Kidney (tissue), 14 donors: Measurements from ENCODE around the gene PRSS23. TPM values are rescaled to one million over a fixed set of nuclear protein-coding genes. Genes with fewer than 3 reads are reported as not detected.
A peak's percentile ranks its signal among the peaks of the same experiment; 100 is the strongest.
"Not testable (repeated sequence)": the region's sequence is repeated elsewhere in the genome, so short reads cannot be mapped to it uniquely, and the experiment has no call there.

Experiments
- DNase-seq, 5 donors: peaks; one replicate each; pipeline ENCODE4 v3.0.0-alpha.2; 2013 to 2020
- FAIRE-seq: peaks from 2 replicates; lab custom pipeline; 2012; peaks lifted over from hg19 to GRCh38; lab: Jason Lieb, UNC
- H3K27ac ChIP-seq, 2 donors: one replicate each; pipeline ENCODE4 v1.7.0; 2013; ENCODE audit warnings: low read depth in 2 of 2, low read length in 2 of 2, inconsistent platforms in 1 of 2
- H3K27me3 ChIP-seq: one replicate; pipeline ENCODE4 v1.7.1; 2013; ENCODE audit warnings: low read length, inconsistent platforms; ENCODE audit not compliant: control insufficient read depth, insufficient read depth
- H3K36me3 ChIP-seq, 3 donors: one replicate each; pipeline versions ENCODE4 v1.7.0 to v1.7.1; 2013; ENCODE audit warnings: low read length in 3 of 3, control low read depth in 1 of 3, inconsistent platforms in 1 of 3; ENCODE audit not compliant: insufficient read depth in 3 of 3, control insufficient read depth in 2 of 3
- H3K4me1 ChIP-seq, 3 donors: one replicate each; pipeline versions ENCODE4 v1.7.0 to v1.7.1; 2013; ENCODE audit warnings: low read length in 3 of 3, inconsistent platforms in 1 of 3, low read depth in 1 of 3; ENCODE audit not compliant: control insufficient read depth in 2 of 3, insufficient read depth in 2 of 3
- H3K4me3 ChIP-seq, 3 donors: one replicate each; pipeline versions ENCODE4 v1.7.0 to v1.8.1; 2013; ENCODE audit warnings: low read length in 3 of 3, control low read depth in 1 of 3, inconsistent platforms in 1 of 3
- H3K9ac ChIP-seq, 3 donors: one replicate each; pipeline versions ENCODE4 v1.7.0 to v1.7.1; 2013; ENCODE audit warnings: low read length in 3 of 3, control low read depth in 1 of 3, inconsistent platforms in 1 of 3
- H3K9me3 ChIP-seq, 3 donors: one replicate each; pipeline versions ENCODE4 v1.7.0 to v1.7.1; 2013; ENCODE audit warnings: low read length in 3 of 3, control low read depth in 1 of 3, inconsistent platforms in 1 of 3; ENCODE audit not compliant: control insufficient read depth in 2 of 3, insufficient read depth in 1 of 3
- intact Hi-C: fragments of 100-400 bp; cut with DNase I; formaldehyde crosslinking; loops from one replicate; pipeline ENCODE4 v1.11.1; 2022
- polyA plus RNA-seq: library from polyadenylated mRNA; stranded (reverse); fragments of 350-450 nt; fragmentation: Illumina TruSeq; extraction: RNeasy Lipid Tissue Mini Kit (QIAGEN cat#74804); gene quantifications from one replicate; pipeline ENCODE4 v1.2.3, GENCODE V29; 2014; ENCODE audit warnings: low read depth, low replicate concordance; ENCODE audit not compliant: insufficient read depth
- total RNA-seq: library from RNA; stranded (reverse); fragmentation: NEBNext Ultra II Directional; extraction: Animal tissue kit (Norgen Biotek cat#: 25700); gene quantifications from one replicate; pipeline ENCODE4 v1.2.1, GENCODE V29; 2021
- TF ChIP-seq, protein P1 (sequence below): IDR thresholded peaks from 3 replicates; pipeline ENCODE4 v1.5.1; 2012; ENCODE audit warnings: mild to moderate bottlenecking, moderate library complexity, borderline replicate concordance; ENCODE audit not compliant: insufficient read depth; ENCODE audit errors: extremely low read depth
- donor health status: control.
- donor health status: control.
- donor health status: control.
- donor health status: control.
- donor health status: control.
- donor health status: DM: yes; HTN: yes; CAD: no.
- donor health status: Normal renal cell carcinoma (clear cell type).

The PRSS23 gene
- total and polyA plus RNA-seq, 2 donors from 2014 or later = 53.4 to 54.6 TPM

DNA sequence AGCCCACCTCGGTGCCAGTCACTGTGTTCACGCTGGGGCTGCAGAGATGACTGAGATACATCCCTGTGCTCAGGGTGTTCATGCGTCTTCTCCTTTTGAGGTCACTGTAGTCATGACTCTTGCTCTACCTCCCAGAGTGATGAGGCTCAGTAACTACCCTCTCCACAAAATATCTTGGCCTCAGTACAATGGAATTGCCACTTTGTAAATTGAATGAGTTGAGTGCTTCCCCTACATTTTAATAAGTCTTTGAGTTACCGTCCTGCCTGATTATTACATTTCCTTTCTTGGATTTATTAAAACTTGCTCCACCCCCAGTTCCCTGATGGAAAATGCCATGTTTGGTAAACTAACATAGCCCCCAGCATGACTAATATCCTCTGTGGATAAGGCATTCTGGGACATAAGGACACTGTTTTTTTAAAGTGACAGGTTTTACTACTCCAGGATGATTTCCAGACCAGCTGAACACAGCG, 15.9 kb downstream of the PRSS23 start:
- H3K27ac ChIP-seq = peak overlapping the region; percentile 58 to 82
- no peaks in the 10 kb centered on the region for H3K27me3 ChIP-seq
- no peaks in the 10 kb centered on the region for H3K9me3 ChIP-seq
- TF ChIP-seq, protein P1, sequence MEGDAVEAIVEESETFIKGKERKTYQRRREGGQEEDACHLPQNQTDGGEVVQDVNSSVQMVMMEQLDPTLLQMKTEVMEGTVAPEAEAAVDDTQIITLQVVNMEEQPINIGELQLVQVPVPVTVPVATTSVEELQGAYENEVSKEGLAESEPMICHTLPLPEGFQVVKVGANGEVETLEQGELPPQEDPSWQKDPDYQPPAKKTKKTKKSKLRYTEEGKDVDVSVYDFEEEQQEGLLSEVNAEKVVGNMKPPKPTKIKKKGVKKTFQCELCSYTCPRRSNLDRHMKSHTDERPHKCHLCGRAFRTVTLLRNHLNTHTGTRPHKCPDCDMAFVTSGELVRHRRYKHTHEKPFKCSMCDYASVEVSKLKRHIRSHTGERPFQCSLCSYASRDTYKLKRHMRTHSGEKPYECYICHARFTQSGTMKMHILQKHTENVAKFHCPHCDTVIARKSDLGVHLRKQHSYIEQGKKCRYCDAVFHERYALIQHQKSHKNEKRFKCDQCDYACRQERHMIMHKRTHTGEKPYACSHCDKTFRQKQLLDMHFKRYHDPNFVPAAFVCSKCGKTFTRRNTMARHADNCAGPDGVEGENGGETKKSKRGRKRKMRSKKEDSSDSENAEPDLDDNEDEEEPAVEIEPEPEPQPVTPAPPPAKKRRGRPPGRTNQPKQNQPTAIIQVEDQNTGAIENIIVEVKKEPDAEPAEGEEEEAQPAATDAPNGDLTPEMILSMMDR = no peak
- FAIRE-seq = no peak
- H3K4me3 ChIP-seq = no peak overlapping the region
- intact Hi-C loops = loop anchor here (5.0 kb wide), 1 partner anchor 359 kb away; no protein-coding TSS in a partner anchor
- peaks cover 0 to 6% (median 5%) of the 10 kb centered on the region in 3 donors for H3K4me1 ChIP-seq
- no peak overlapping the region for H3K9ac ChIP-seq
- H3K36me3 ChIP-seq = no peaks in the 10 kb centered on the region
- peak in 1 of 5 donors; percentile 55 for DNase-seq

DNA sequence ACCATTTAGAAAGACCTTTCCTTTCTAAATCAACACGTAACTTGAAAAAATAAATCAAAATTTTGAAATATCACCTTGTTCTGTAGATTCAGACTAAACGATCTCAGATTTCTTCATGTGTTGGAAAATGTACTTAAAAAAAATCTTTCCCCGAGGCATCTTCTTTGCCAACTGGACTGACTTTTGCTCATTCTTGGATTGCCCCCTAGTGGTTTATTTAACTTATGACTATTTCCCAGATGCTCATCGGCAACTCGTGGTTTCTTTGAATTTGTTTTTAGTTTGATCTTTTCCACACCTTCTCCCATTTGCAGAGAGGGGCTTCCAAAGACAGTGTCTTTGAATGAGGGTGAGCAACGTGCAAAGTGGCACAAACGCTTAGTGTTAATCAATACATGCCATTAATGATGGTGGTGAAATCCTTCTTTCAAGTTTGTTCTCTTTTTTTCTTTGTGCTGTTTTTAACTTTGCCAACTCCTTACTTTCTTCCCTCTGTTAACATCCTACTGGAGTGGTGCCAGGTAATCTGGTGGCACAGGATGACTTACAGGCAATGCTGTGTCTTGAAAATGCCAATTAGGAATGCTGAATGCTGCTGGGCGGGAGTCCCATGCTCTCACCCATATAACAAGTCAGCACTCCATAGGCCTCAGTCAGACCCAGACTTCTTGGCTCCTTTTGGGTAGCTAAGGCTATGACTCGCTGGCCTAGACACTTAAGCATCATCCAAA, 18.3 kb downstream of the PRSS23 start:
- no peak overlapping the region for H3K27ac ChIP-seq
- no peaks in the 10 kb centered on the region for H3K27me3 ChIP-seq
- TF ChIP-seq, protein P1 = peak; percentile 77
- peak; percentile 97 for FAIRE-seq
- no peak overlapping the region for H3K4me3 ChIP-seq
- no peak overlapping the region for H3K9ac ChIP-seq
- intact Hi-C loops = loop anchor here (5.0 kb wide), 1 partner anchor 361 kb away; no protein-coding TSS in a partner anchor
- H3K9me3 ChIP-seq = no peaks in the 10 kb centered on the region
- DNase-seq = peak in 2 of 5 donors; percentile 74 to 88
- H3K4me1 ChIP-seq = peaks cover 0 to 5% (median 3%) of the 10 kb centered on the region in 3 donors
- H3K36me3 ChIP-seq = no peaks in the 10 kb centered on the region

DNA sequence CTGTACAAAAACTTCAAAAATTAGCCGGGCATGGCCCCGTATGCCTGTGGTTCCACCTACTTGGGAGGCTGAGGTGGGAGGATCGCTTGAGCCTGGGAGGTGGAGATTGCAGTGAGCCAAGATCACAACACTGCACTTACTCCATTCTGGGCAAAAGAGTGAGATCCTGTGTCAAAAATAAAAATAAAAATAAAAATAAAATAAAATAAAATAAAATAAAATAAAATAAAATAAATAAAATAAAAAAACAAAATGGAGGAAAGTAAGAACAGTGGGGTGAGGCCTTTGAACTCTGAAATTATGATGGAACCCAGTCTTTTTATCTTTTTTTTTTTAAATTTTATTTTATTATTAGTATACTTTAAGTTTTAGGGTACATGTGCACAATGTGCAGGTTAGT, 23.8 kb downstream of the PRSS23 start:
- H3K4me1 ChIP-seq, H3K4me3 ChIP-seq, H3K9ac ChIP-seq, DNase-seq, H3K27me3 ChIP-seq, FAIRE-seq, H3K36me3 ChIP-seq, intact Hi-C loops, H3K27ac ChIP-seq, H3K9me3 ChIP-seq: not testable (repeated sequence)

DNA sequence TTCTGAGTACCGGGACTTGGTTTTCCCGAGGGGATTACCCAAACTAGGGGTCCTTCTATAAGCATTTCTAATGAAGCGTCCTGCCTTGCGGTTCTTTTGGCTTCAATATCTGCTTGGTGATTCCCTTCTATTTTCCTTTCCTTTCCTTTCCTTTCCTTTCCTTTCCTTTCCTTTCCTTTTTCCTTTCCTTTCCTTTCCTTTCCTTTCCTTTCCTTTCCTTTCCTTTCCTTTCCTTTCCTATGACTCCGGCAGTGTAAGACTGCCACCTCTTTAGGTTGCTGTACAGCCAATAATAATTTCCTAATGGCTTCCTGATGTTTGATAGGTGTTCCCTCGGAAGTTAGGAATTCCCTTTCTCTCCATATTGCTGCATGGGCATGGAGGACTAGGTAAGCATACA, 34.0 kb downstream of the PRSS23 start:
- FAIRE-seq, H3K4me3 ChIP-seq, H3K9ac ChIP-seq, H3K4me1 ChIP-seq, DNase-seq, intact Hi-C loops, H3K36me3 ChIP-seq, H3K27ac ChIP-seq, H3K27me3 ChIP-seq, H3K9me3 ChIP-seq: not testable (repeated sequence)

DNA sequence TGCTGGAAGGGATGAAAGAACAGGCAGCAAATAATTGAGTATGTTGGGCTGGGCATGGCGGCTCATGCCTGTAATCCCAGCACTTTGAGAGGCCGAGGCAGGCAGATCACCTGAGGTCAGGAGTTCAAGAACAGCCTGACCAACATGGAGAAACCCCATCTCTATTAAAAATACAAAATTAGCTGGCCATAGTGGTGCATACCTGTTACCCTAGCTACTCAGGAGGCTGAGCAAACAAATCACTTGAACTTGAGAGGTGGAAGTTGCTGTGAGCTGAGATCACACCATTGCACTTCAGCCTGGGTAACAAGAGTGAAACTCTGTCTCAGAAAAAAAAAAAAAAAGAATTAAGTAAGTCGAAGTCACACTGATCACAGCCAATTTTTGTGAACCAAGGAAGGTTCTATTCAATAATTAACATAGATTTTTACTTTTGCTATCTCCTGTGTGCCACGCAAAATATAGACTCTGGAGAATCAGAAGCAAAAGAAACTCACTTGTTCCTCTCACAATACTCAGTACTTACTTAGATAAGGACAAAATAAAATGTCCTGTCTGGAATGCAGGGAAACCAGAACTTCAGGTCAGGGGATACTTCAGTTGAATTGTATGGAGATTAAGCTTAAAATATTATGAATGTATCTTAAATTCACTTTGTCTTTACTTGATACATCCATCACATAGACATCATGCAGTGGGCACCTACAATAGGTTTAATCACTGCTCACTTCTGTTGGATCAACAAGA, 44.6 kb downstream of the PRSS23 start:
- not testable (repeated sequence) for FAIRE-seq, H3K27ac ChIP-seq, DNase-seq

More for the DNA sequence above, 44.6 kb downstream of the PRSS23 start:
- H3K4me3 ChIP-seq, H3K27me3 ChIP-seq, intact Hi-C loops, H3K9ac ChIP-seq, H3K4me1 ChIP-seq, H3K9me3 ChIP-seq, H3K36me3 ChIP-seq: not testable (repeated sequence)
